Kidney (tissue), 14 donors: ENCODE results near the gene UST. TPM values are rescaled to one million over a fixed set of nuclear protein-coding genes. Genes with fewer than 3 reads are reported as not detected.

Source experiments
- DNase-seq, 5 donors: peaks; one replicate each; pipeline ENCODE4 v3.0.0-alpha.2; 2013 to 2020
- FAIRE-seq: peaks from 2 replicates; lab custom pipeline; 2012; peaks lifted over from hg19 to GRCh38; lab: Jason Lieb, UNC
- H3K27ac ChIP-seq, 2 donors: one replicate each; pipeline ENCODE4 v1.7.0; 2013; ENCODE audit warnings: low read depth in 2 of 2, low read length in 2 of 2, inconsistent platforms in 1 of 2
- H3K27me3 ChIP-seq: one replicate; pipeline ENCODE4 v1.7.1; 2013; ENCODE audit warnings: low read length, inconsistent platforms; ENCODE audit not compliant: control insufficient read depth, insufficient read depth
- H3K36me3 ChIP-seq, 3 donors: one replicate each; pipeline versions ENCODE4 v1.7.0 to v1.7.1; 2013; ENCODE audit warnings: low read length in 3 of 3, control low read depth in 1 of 3, inconsistent platforms in 1 of 3; ENCODE audit not compliant: insufficient read depth in 3 of 3, control insufficient read depth in 2 of 3
- H3K4me1 ChIP-seq, 3 donors: one replicate each; pipeline versions ENCODE4 v1.7.0 to v1.7.1; 2013; ENCODE audit warnings: low read length in 3 of 3, inconsistent platforms in 1 of 3, low read depth in 1 of 3; ENCODE audit not compliant: control insufficient read depth in 2 of 3, insufficient read depth in 2 of 3
- H3K4me3 ChIP-seq, 3 donors: one replicate each; pipeline versions ENCODE4 v1.7.0 to v1.8.1; 2013; ENCODE audit warnings: low read length in 3 of 3, control low read depth in 1 of 3, inconsistent platforms in 1 of 3
- H3K9ac ChIP-seq, 3 donors: one replicate each; pipeline versions ENCODE4 v1.7.0 to v1.7.1; 2013; ENCODE audit warnings: low read length in 3 of 3, control low read depth in 1 of 3, inconsistent platforms in 1 of 3
- H3K9me3 ChIP-seq, 3 donors: one replicate each; pipeline versions ENCODE4 v1.7.0 to v1.7.1; 2013; ENCODE audit warnings: low read length in 3 of 3, control low read depth in 1 of 3, inconsistent platforms in 1 of 3; ENCODE audit not compliant: control insufficient read depth in 2 of 3, insufficient read depth in 1 of 3
- CTCF ChIP-seq: IDR thresholded peaks from 3 replicates; pipeline ENCODE4 v1.5.1; 2012; ENCODE audit warnings: mild to moderate bottlenecking, moderate library complexity, borderline replicate concordance; ENCODE audit not compliant: insufficient read depth; ENCODE audit errors: extremely low read depth
- intact Hi-C: fragments of 100-400 bp; cut with DNase I; formaldehyde crosslinking; loops from one replicate; pipeline ENCODE4 v1.11.1; 2022
- polyA plus RNA-seq: library from polyadenylated mRNA; stranded (reverse); fragments of 350-450 nt; fragmentation: Illumina TruSeq; extraction: RNeasy Lipid Tissue Mini Kit (QIAGEN cat#74804); gene quantifications from one replicate; pipeline ENCODE4 v1.2.3, GENCODE V29; 2014; ENCODE audit warnings: low read depth, low replicate concordance; ENCODE audit not compliant: insufficient read depth
- total RNA-seq: library from RNA; stranded (reverse); fragmentation: NEBNext Ultra II Directional; extraction: Animal tissue kit (Norgen Biotek cat#: 25700); gene quantifications from one replicate; pipeline ENCODE4 v1.2.1, GENCODE V29; 2021
- donor health status: control.
- donor health status: control.
- donor health status: control.
- donor health status: control.
- donor health status: control.
- donor health status: DM: yes; HTN: yes; CAD: no.
- donor health status: Normal renal cell carcinoma (clear cell type).

UST gene
- total and polyA plus RNA-seq, 2 donors from 2014 or later = 3.2 to 4.2 TPM

DNA sequence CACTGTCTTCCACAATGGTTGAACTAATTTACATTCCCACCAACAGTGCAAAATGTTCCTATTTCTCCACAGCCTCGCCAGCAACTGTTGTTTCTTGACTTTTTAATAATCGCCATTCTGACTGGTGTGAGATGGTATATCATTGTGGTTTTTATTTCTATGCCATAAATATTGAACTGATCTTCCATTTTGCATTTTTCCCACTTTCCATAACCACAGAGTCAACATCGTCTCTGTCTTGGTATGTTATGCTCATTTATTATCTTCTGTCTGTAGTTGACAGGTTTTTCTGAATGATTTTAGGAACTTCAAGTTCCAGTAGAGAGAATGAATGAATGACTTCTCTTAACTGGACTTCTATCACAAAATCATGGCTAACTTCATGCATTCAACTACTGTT, 259.8 kb downstream of the UST start:
- H3K27ac ChIP-seq = no peak overlapping the region
- intact Hi-C loops = no loop called here
- H3K4me3 ChIP-seq = no peak overlapping the region
- H3K36me3 ChIP-seq = no peaks in the 10 kb centered on the region
- H3K27me3 ChIP-seq = no peaks in the 10 kb centered on the region
- TF ChIP-seq CTCF = no peak
- no peaks in the 10 kb centered on the region for H3K9me3 ChIP-seq
- no peak overlapping the region for H3K9ac ChIP-seq
- FAIRE-seq = no peak
- no peak for DNase-seq
- H3K4me1 ChIP-seq = no peaks in the 10 kb centered on the region

- DNase-seq (no peak), FAIRE-seq (no peak)
Observed at GRCh38 chr6:149007846-149008245, 261.0 kb downstream of the UST start.

DNA sequence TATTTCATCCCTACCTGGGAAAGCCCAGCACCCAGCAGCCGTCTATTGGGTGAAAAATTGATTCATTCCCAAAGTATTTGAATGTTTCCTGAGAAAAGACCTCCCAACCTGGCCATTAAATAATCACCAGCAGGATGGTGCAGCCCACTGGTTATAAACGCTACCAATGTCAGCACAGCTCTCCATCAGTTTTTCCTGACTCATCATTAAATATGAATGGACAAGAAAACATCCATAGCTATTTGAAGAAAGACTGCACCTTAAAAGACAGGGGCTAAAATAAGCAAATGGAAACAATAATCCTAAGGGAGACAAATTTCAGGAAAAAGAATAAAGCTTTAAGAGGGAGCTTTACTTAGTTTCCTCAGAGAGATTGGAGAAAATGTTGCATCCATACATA, 261.9 kb downstream of the UST start:
- no peak overlapping the region for H3K27ac ChIP-seq
- no peak for TF ChIP-seq CTCF
- no peak for FAIRE-seq
- H3K9me3 ChIP-seq = no peaks in the 10 kb centered on the region
- no peak overlapping the region for H3K4me3 ChIP-seq
- H3K4me1 ChIP-seq = no peaks in the 10 kb centered on the region
- DNase-seq = no peak
- H3K27me3 ChIP-seq = no peaks in the 10 kb centered on the region
- no peaks in the 10 kb centered on the region for H3K36me3 ChIP-seq
- intact Hi-C loops = no loop called here
- H3K9ac ChIP-seq = no peak overlapping the region

More at GRCh38 chr6:149007846-149008245, 261.0 kb downstream of the UST start:
- no peak for TF ChIP-seq CTCF
- no peak overlapping the region for H3K4me3 ChIP-seq
- no peaks in the 10 kb centered on the region for H3K9me3 ChIP-seq
- no peak overlapping the region for H3K27ac ChIP-seq
- intact Hi-C loops = no loop called here
- H3K36me3 ChIP-seq = no peaks in the 10 kb centered on the region
- H3K27me3 ChIP-seq = no peaks in the 10 kb centered on the region
- H3K9ac ChIP-seq = no peak overlapping the region
- H3K4me1 ChIP-seq = no peaks in the 10 kb centered on the region

DNA sequence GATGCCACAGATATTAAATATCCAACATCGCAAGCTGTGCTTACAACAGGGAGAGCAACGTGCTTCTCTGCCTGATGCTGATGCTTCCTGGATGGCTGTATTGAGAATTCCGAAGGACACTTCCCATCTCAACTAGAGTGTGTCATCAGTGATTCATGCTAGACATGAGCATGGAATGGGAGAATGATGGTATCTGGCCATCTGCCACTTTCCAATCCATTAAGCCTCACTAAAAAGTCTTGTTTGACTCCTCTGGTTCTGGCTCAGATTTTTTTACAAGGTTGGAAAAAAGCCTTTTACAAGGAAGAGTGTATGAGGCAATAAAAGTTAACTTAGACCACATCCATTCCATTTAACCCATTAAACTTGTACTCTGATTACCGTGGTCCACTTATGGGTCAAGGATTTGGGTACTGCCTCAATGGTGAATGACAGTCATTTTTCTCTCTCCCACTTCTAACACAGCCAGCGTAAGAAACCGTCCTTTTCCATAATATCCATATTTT, 265.3 kb downstream of the UST start:
- Histone ChIP-seq H3K36me3 (no peaks in the 10 kb centered on the region), H3K4me1 (no peaks in the 10 kb centered on the region), H3K9ac (no peak overlapping the region), H3K9me3 (no peaks in the 10 kb centered on the region), H3K4me3 (no peak overlapping the region), H3K27ac (no peak overlapping the region), H3K27me3 (no peaks in the 10 kb centered on the region)
- intact Hi-C loops = no loop called here
- TF ChIP-seq CTCF = no peak
- no peak for FAIRE-seq
- DNase-seq = no peak
